Activated T-helper 1 cell treated with Interleukin-2 at 50 U/mL for 16 hours (primary cell): ENCODE data around the gene CBL.
"Not testable (repeated sequence)": the region's sequence is repeated elsewhere in the genome, so short reads cannot be mapped to it uniquely, and the experiment has no call there.

Source experiments
- DNase-seq: peaks from one replicate; pipeline ENCODE4 v3.0.0-alpha.2; 2020; ENCODE audit warnings: low read depth

CBL gene

GRCh38 chr11:119218141-119218878 is 12.2 kb downstream of the CBL start:
- no peak for DNase-seq

DNA sequence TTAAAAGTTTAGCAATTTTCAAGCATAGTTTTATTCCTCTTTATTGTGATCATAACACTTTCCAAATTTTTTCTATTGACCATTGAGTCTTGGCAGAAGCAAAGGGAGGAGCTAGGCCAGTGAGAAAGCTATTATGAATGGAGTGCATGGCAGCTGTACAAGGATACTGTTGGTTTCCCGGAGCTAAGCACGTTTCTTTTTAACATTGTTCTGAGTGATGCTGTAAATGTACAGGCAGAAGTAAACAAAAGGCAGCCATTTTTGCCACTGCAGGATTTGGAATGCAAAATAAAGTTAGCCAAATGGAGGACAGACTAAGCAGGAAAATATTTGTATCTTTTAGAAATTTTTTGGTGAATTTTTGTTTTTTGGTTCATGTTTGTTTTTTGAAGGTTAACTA is 16.2 kb downstream of the CBL start:
- no peak for DNase-seq

DNA sequence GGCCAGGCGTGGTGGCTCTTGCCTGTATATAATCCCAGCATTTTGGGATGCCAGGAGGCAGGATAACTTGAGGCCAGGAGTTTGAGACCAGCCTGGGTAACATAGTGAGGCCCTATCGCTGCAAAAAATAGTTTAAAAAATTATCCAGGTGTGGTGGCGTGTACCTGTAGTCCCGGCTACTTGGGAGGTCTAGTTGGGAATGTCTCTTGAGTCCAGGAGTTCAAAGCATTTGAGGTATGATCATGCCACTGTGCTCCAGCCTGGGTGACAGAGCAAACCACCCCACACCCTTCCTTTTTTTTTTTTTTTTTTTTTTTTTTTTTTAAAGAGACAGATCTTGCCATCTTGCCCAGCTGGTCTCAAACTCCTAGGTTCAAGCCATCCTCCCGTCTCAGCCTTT is 16.8 kb downstream of the CBL start:
- no peak for DNase-seq

DNA sequence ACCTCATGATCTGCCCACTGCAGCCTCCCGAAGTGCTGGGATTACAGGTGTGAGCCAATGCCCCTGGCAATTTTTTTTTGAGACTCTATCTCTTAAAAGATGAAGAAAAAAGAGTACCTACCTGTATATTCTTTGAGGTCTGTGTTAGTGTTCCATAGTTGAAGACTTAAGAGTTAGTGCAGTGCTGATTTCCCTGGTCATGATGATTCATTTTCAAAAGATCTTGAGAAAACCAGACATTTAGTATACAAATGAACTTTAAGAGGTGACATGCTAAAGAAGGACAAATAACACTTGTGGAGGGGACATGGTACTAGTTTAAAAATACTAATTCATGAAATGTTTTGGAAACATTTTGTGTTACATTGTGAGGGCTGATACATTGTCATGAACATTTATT is 17.7 kb downstream of the CBL start:
- DNase-seq: no peak

GRCh38 chr11:119228535-119229287 is 22.6 kb downstream of the CBL start:
- not testable (repeated sequence) for DNase-seq

GRCh38 chr11:119229288-119229672 is 23.1 kb downstream of the CBL start:
- no peak for DNase-seq

GRCh38 chr11:119229741-119230140 is 23.6 kb downstream of the CBL start:
- no peak for DNase-seq

DNA sequence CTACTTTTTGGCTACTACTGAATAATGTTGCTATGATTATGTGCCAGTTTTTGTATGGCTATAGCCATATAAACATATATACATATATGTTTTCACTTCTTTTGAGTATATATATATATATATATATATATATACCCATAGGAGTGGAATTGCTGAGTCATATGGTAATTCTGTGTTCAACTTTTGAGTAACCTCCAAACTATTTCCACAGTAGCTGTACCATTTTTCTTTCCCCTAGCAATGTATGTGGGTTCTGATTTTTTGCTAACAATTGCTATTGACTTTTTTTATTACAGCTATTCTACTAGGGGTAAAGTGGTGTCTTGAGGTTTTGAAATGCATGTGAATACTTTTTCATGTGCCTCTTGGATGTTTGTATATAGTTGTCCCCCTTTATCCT is 30.4 kb downstream of the CBL start:
- no peak for DNase-seq

GRCh38 chr11:119236891-119237290 is 30.8 kb downstream of the CBL start:
- no peak for DNase-seq

- DNase-seq: no peak
Observed at GRCh38 chr11:119237515-119237914, 31.4 kb downstream of the CBL start.

DNA sequence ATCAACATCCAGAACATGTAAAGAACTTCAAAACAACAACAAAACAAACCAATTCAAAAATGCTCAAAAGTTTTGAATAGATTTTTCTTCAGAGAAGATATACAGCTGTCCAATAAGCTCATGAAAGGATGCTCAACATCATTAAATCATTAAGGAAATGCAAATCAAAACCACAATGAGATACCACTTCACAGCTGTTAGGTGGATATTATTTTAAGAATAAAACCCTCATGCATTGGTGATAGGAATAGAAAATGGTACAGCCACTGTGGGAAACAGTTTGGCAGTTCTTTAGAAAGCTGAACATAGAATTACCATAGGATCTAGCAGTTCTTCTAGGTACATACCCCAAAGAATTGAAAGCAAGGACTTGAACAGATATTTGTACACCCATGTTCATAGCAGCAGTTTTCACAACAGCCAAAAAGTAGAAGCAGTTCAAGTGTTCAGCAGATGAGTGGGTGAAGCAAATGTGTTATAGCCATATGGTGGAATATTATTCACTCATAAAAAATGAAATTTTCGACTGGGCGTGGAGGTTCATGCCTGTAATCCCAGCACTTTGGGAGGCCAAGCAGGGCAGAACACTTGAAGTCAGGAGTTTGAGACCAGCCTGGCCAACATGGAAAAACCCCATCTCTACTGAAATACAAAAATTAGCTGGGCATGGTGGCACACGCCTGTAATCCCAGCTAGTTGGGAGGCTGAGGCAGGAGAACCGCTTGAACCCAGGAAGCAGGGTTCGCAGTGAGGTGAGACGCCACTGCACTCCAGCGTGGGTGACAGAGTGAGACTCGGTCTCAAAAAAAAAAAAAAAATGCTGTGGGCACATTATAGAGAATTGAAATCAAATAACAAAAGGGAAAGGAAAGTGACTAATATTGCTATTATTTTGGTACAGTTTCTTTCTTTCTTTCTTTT is 42.9 kb downstream of the CBL start:
- DNase-seq: no peak

GRCh38 chr11:119249671-119250010 is 43.5 kb downstream of the CBL start:
- DNase-seq: no peak

DNA sequence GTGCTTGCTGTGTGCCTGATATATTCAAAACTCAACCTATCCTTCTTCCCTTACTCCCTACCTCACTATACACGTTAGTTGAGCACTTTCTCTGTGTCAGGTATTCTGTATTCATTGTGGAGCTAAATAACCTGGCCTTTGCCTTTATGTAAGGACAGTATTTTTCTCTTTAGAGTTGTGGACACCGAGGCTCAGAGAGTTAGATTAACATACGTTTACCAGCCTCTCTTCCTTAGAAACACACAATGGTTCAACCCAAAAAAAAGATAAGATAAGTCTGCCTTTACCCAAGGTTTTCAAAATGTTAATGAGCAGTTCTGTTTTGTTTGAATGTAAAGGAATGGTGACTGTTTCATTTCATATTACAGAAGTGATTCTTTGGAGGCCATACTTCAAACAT is 45.0 kb downstream of the CBL start:
- DNase-seq: no peak

DNA sequence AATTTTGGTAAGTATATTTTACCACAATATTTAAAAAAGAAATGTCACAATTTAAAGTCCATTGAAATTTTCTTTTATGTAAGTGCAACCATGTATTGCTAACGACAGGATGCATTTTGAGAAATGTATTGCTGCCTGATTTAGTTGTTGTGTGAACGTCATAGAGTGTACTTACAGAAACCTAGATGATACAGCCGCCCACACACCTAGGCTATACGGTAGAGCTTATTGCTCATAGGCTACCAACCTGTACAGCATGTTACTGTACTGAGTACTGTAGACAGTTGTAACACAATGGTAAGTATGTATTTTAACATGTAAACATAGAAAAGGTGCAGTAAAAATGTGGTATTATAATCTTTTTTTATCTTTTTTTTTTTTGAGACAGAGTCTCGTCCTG is 48.1 kb downstream of the CBL start:
- no peak for DNase-seq

- DNase-seq: peak; percentile 1
Observed at GRCh38 chr11:119258180-119258579, 52.0 kb downstream of the CBL start.

DNA sequence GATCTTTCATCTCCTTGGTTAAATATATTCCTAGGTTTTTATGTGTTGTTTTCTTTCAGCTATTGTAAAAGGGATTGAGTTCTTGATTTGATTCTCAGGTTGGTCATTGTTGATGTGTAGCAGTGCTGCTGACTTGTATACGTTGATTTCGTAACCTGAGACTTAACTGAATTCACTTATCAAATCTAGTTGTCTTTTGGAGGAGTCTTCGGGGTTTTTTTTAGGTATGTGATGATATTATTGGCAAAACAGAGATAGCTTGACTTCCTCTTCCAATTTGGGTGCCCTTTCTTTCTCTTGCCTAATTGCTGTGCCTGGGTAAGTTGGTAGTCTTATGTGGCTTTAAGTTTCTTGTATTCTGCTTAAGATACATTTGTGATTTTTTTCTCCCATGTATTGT is 52.8 kb downstream of the CBL start:
- no peak for DNase-seq

- DNase-seq: no peak
Observed at GRCh38 chr11:119262668-119263351, 56.7 kb downstream of the CBL start.

DNA sequence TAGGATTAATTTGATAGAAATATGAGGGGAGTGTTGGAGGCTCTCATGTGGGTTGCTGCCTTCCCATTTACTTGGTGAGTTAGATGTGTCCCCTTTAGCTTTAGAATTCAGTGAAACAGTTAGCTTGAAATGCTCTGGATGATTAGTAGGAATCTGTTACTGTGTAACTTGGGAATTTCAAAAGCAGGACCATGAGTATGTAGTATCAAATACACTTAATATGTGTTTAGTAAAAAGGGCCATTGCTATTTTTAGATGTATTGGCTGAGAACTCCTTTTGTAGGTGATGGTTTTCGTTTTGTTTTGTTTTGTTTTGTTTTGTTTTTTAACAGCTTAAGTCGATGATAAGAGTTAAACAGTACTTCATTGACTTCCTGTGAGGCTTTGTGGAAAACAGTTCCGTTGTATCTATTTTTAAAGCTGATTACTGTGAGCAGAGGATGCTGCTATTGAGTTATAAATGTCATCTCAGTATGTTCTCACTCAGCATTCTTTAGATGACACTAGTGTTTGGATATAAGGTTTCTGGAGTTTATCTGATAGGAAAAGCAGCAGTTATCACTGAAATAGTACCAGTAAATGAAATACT is 57.3 kb downstream of the CBL start:
- DNase-seq: no peak

GRCh38 chr11:119266063-119266462 is 59.9 kb downstream of the CBL start:
- no peak for DNase-seq

DNA sequence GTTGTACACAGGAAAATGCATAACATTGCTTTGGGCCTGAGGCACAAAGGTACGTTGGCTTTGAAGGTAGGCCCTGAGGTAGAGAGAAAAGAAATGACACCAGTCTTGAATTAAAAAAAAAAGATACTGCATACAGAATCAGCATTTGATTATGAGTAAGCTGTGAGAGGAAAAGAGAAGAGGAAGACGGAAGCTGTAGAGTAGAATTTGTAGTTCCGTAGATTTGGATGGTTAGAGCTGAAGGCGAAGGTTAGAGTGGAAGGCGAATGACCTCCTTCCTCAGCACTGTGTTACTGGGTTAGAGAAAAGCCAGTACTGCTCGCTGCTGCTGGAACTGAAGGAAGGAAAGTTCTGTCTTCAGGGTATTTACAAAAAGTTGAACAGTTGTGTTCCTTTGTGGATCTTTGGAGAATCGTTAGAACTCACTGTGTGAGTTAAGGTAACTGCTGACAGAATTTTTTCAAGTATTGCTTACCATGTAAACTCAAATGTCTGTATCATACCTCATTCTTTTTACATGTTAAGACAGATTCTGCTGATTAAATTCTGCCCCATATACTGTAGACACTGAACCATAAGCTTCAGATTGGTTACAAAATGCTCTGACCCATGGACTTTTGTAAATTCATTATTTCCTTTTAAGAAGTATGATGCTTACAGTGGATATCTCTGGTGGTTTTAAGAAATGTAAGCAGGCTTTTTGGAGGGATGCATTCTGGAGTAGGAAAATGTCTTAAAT is 60.5 kb downstream of the CBL start:
- DNase-seq: no peak

GRCh38 chr11:119267645-119268044 is 61.5 kb downstream of the CBL start:
- no peak for DNase-seq
